Keratinocyte (primary cell): ENCODE results near the gene SSH2.

Experiments used
- EZH2 ChIP-seq: IDR thresholded peaks from one replicate; pipeline ENCODE4 v1.6.1; 2012; ENCODE audit warnings: inconsistent platforms, mild to moderate bottlenecking, low read length, moderate library complexity
- TF ChIP-seq, protein P1 (sequence below), 3 experiments: IDR thresholded peaks in 1 of 3; conservative IDR thresholded peaks in 1 of 3; optimal IDR thresholded peaks in 1 of 3; 2 replicates in 2 of 3; 3 replicates in 1 of 3; pipeline versions ENCODE3 to v1.5.1; 2011; ENCODE audit warnings: low read length in 3 of 3, mild to moderate bottlenecking in 3 of 3, moderate library complexity in 2 of 3, control low read depth in 1 of 3, inconsistent platforms in 1 of 3; ENCODE audit not compliant: insufficient read depth in 2 of 3; ENCODE audit errors: extremely low read depth in 1 of 3

DNA sequence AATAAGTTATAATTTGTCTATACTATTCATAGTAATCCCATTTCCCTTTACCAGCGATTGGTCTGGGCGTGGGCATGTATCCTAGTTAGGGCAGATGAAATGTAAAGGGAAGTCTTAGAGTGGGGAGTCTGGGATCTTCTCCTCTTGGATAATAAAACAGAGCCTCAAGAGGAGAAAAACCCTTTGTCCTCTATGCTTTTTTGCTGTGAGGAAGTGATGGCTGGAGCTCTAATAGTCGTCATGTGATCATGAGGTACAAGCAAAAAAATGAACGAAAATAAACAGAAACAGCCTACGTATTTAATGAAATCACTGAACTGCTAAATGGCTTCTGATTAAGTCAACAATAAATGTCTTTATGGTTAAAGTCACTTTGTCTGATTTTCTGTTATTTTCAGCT lies 38.2 kb upstream of the SSH2 start:
- TF ChIP-seq, protein P1, sequence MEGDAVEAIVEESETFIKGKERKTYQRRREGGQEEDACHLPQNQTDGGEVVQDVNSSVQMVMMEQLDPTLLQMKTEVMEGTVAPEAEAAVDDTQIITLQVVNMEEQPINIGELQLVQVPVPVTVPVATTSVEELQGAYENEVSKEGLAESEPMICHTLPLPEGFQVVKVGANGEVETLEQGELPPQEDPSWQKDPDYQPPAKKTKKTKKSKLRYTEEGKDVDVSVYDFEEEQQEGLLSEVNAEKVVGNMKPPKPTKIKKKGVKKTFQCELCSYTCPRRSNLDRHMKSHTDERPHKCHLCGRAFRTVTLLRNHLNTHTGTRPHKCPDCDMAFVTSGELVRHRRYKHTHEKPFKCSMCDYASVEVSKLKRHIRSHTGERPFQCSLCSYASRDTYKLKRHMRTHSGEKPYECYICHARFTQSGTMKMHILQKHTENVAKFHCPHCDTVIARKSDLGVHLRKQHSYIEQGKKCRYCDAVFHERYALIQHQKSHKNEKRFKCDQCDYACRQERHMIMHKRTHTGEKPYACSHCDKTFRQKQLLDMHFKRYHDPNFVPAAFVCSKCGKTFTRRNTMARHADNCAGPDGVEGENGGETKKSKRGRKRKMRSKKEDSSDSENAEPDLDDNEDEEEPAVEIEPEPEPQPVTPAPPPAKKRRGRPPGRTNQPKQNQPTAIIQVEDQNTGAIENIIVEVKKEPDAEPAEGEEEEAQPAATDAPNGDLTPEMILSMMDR (optimal IDR thresholded peaks at IDR 0.05 in 1 of 3, IDR thresholded peaks at IDR 0.05 in 1 of 3, conservative IDR thresholded peaks at IDR 0.05 in 1 of 3; ENCODE audit: extremely low read depth in 1 of 3, insufficient read depth in 2 of 3, low read length in 3 of 3): no peak
- TF ChIP-seq EZH2: no peak
